Measurements from ENCODE around the gene CAD. TPM values are rescaled to one million over a fixed set of nuclear protein-coding genes. Genes with fewer than 3 reads are reported as not detected.

The CAD gene
- total RNA-seq, 4 donors from 2014 or later, result 5.9 to 47.2 (median 31.3) TPM

DNA sequence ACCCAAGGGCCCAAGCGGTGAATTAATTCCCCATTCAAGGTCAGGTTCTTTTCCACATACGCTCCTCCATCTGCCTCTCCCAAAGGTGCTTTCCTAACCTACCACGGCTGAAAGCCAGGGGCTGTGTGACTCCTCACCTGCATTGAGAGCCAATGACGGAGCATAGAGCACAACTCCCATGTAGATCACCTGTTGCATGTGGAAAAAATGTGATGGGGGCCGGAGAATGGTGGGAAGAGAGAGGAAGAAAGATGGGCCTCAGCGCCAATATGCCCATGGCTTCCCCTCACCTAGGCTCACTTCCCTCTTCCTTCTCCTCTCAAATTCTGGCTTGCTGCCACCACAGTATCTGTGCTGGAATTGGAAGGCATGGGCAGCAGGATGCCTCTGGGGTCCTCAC lies 10.8 kb upstream of the CAD start:
- H3K9me3 ChIP-seq, result no peaks in the 10 kb centered on the region
- H3K27ac ChIP-seq, result no peak overlapping the region
- no peaks in the 10 kb centered on the region for H3K36me3 ChIP-seq
- TF ChIP-seq POLR2A (IDR thresholded peaks at IDR 0.05) (no peak), CTCF (IDR thresholded peaks at IDR 0.05) (no peak)
- H3K27me3 ChIP-seq, result no peaks in the 10 kb centered on the region
- H3K4me1 ChIP-seq, result peaks cover 0 to 4% of the 10 kb centered on the region in 2 donors
- no peak for DNase-seq
- intact Hi-C loops (cut with DNase I; ENCODE audit: low total_unique reads), result loop anchor here (5.0 kb wide), 1 partner anchor 109 kb away; no protein-coding TSS in a partner anchor
- H3K4me3 ChIP-seq, result no peak overlapping the region

GRCh38 chr2:27208486-27209050 lies 8.6 kb upstream of the CAD start:
- TF ChIP-seq CTCF (IDR thresholded peaks at IDR 0.05) (no peak), POLR2A (IDR thresholded peaks at IDR 0.05) (no peak)
- Histone ChIP-seq H3K27ac (no peak overlapping the region), H3K36me3 (no peaks in the 10 kb centered on the region), H3K4me3 (no peak overlapping the region), H3K4me1 (peaks cover 0 to 11% of the 10 kb centered on the region in 2 donors), H3K27me3 (no peaks in the 10 kb centered on the region), H3K9me3 (no peaks in the 10 kb centered on the region)
- intact Hi-C loops (cut with DNase I; ENCODE audit: low total_unique reads), result loop anchor here (5.0 kb wide), 1 partner anchor 111 kb away; no protein-coding TSS in a partner anchor
- DNase-seq, result no peak

DNA sequence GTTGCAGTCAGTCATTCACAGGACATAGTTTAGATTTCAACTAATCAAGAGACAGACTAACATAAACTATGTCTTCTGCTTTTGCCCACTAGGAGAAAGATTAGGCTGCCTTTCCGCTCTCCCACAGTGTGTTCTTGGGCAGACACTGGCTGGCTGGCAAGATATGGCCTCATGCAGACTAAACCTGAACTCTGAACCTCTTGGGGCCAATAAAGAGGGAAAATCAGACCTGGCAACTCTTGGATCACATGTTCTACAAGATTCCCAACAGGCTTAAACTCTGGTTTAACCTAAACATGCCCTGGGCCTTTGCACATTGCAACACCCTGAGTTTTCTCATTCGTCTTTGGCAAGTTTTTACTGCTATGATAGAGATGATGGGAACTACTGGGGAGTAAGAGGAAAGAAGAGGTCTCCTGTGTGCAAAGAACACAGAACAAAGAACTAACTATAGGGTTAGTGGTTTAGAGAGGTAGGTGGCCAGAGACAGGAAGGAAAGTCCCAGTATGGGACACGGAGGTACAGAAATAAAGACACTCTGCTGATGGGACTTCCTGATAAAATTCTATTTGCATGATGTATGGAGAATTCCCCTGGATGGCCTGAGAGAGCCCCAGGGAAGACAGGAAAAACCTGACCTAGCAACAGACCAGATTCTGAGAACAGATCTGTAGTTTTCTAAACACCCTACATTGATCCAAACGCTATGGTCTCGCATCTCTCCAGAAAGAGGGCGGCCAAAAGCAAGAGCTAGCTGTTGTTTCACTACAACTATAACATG lies 7.4 kb upstream of the CAD start:
- DNase-seq, result no peak
- Histone ChIP-seq H3K36me3 (no peaks in the 10 kb centered on the region), H3K27ac (no peak overlapping the region), H3K9me3 (no peaks in the 10 kb centered on the region), H3K27me3 (no peaks in the 10 kb centered on the region), H3K4me3 (no peak overlapping the region), H3K4me1 (peaks cover 0 to 11% of the 10 kb centered on the region in 2 donors)
- intact Hi-C loops (cut with DNase I; ENCODE audit: low total_unique reads), result loop anchor here (5.0 kb wide), 1 partner anchor 113 kb away; no protein-coding TSS in a partner anchor
- TF ChIP-seq CTCF (IDR thresholded peaks at IDR 0.05), result no peak
- TF ChIP-seq POLR2A (IDR thresholded peaks at IDR 0.05), result no peak

DNA sequence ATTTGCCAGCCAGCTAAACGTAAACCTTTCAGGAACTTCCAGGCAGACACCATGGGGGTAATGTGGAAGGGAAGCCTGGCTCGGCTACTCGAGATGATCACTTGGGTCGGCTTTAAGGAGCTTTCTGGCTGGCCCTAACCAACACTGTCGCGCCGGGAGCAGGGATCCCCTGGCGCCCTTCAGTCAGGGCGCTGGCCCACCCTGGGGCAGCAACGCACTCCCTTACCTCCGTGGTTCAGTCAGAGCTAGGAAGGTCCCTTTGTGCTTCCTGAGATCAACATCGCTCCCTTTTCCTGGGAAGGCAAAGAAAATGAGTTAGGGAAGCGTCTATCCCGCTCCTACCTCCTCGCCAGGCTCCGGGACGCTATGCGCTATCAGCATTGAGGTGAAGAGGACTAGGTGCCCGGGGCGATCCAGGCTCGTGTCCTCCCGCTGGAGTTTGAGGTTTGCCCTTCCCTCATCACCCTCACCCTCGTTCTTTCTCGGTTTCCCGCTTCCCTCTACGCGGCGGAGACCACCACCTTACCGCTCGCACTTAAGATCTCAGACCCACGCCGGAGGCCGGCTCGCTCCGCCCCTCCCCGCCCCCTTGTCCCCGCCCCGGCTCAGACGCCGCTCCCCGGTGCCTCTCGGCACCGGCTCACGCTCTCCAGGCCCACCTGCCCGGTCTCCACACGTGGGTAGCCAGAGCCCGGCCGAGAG lies 5.8 kb upstream of the CAD start:
- H3K9me3 ChIP-seq, result no peaks in the 10 kb centered on the region
- peak overlapping the region; percentile 86 to 99 for H3K27ac ChIP-seq
- no peaks in the 10 kb centered on the region for H3K27me3 ChIP-seq
- peaks cover 0 to 11% of the 10 kb centered on the region in 2 donors for H3K4me1 ChIP-seq
- H3K36me3 ChIP-seq, result no peaks in the 10 kb centered on the region
- peak overlapping the region; percentile 72 to 81 for H3K4me3 ChIP-seq
- intact Hi-C loops (cut with DNase I; ENCODE audit: low total_unique reads), result no loop called here
- TF ChIP-seq POLR2A (IDR thresholded peaks at IDR 0.05) (no peak), CTCF (IDR thresholded peaks at IDR 0.05) (no peak)
- no peak for DNase-seq

Measured in uterus (tissue), 4 donors.